ENCODE results near the gene LEFTY1. TPM values are rescaled to one million over a fixed set of nuclear protein-coding genes. Genes with fewer than 3 reads are reported as not detected.
"Not testable (repeated sequence)": the region's sequence is repeated elsewhere in the genome, so short reads cannot be mapped to it uniquely, and the experiment has no call there.

Gene LEFTY1, protein sequence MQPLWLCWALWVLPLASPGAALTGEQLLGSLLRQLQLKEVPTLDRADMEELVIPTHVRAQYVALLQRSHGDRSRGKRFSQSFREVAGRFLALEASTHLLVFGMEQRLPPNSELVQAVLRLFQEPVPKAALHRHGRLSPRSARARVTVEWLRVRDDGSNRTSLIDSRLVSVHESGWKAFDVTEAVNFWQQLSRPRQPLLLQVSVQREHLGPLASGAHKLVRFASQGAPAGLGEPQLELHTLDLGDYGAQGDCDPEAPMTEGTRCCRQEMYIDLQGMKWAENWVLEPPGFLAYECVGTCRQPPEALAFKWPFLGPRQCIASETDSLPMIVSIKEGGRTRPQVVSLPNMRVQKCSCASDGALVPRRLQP
- total RNA-seq = 1 to 10 TPM in 1 of 6 experiments, under 1 TPM in 3, not detected in 2; 0.29 to 1.1 (median 0.54) TPM
- long read RNA-seq = 0 reads

DNA sequence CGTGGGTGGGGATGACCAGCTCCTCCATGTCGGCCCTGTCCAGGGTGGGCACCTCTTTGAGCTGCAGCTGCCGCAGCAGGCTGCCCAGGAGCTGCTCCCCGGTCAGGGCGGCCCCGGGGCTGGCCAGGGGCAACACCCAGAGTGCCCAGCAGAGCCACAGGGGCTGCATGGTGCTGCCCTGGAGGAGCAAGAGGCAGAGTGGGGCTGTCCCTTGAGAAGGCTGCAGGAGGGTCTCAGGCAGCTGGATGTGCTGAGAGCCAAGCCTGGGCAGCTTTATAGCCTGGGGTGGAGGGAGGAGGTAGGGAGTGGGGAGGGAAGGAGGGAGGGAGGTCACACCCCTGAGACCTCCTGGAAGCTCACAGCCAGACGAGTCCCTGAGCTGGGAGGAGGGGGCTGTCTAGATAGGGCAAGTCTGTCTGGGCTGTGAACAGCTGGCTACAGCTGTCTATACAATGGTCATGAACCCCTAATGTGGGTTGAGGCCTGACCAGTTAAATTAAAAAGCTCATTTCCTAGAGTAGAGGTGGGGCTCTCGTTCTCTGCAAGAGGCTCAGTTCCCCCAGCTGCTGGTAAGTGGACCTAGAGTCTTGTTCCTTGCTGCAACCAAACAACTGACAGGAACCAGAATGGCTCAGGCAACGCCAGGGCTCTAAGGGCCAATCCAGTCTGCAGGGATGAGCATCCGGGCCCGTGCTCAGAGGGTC is at the start of gene LEFTY1:
TSS of gene LEFTY1 (minus strand) at position 249 of the 704 bp plus-strand sequence. CDS start at position 169, 80 bp downstream.
- no peak within 1 kb of the TSS for H3K4me3 ChIP-seq
- H3K27me3 ChIP-seq = no peaks in the 10 kb centered on the region
- intact Hi-C loops (cut with DNase I) = no loop called here
- H3K9me3 ChIP-seq = no peaks in the 10 kb centered on the region
- peak within 1 kb of the TSS; percentile 63 to 84 (median 77) for H3K27ac ChIP-seq
- DNase-seq (peak in 1 of 3 donors; percentile 40), ATAC-seq (no peak)
- H3K36me3 ChIP-seq = no peaks in the 10 kb centered on the region
- TF ChIP-seq, protein P1, sequence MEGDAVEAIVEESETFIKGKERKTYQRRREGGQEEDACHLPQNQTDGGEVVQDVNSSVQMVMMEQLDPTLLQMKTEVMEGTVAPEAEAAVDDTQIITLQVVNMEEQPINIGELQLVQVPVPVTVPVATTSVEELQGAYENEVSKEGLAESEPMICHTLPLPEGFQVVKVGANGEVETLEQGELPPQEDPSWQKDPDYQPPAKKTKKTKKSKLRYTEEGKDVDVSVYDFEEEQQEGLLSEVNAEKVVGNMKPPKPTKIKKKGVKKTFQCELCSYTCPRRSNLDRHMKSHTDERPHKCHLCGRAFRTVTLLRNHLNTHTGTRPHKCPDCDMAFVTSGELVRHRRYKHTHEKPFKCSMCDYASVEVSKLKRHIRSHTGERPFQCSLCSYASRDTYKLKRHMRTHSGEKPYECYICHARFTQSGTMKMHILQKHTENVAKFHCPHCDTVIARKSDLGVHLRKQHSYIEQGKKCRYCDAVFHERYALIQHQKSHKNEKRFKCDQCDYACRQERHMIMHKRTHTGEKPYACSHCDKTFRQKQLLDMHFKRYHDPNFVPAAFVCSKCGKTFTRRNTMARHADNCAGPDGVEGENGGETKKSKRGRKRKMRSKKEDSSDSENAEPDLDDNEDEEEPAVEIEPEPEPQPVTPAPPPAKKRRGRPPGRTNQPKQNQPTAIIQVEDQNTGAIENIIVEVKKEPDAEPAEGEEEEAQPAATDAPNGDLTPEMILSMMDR (IDR thresholded peaks at IDR 0.05) = no peak
- TF ChIP-seq POLR2A (IDR thresholded peaks at IDR 0.05) = no peak
- 60% methylated on average over 1 of the region's 11 CpGs for WGBS (ENCODE audit: insufficient coverage, low coverage, low lambda C conversion rate, missing lambda C conversion rate)
- H3K4me1 ChIP-seq = peaks cover 0 to 62% (median 25%) of the 10 kb centered on the region in 4 donors

DNA sequence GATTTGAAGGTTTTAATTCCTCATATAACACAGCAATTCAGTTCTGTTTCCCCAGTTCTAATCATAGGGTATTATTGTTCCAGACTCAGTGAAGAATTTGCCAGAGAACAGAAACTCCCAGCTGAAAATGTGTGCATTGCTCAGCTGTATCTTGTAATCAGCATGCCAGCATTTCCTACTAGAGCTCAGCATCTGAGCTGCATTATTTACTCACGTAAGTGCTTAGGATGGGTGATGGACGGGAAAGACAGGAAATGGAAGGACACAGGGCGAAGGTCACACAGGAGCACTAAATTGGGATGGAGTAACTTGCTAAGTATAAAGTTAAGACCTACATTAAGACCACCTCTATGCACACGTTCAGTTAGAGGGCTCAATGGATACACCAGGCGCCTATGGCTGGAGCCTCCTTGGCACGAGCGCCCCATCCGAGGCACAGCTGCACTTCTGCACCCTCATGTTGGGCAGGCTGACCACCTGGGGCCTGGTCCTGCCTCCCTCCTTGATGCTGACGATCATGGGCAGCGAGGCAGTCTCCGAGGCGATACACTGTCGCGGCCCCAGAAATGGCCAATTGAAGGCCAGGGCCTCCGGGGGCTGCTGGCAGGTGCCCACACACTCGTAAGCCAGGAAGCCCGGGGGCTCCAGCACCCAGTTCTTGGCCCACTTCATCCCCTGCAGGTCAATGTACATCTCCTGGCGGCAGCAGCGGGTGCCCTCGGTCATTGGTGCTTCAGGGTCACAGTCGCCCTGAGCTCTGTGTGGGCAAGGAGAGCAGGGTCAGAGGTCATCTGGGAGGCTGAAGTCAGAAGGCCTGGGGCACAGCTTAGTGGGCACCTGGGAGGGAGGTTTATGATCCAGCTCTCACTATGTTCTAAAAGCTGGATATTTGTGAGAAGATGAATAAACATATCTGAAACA is 48.4 kb upstream of the LEFTY1 start:
- WGBS (ENCODE audit: insufficient coverage, low coverage, low lambda C conversion rate, missing lambda C conversion rate) = 95% methylated on average over 8 of the region's 21 CpGs
- H3K36me3 ChIP-seq = no peaks in the 10 kb centered on the region
- no peaks in the 10 kb centered on the region for H3K27me3 ChIP-seq
- no peak overlapping the region for H3K4me3 ChIP-seq
- intact Hi-C loops (cut with DNase I) = no loop called here
- ATAC-seq (peak; percentile 34 to 63 (median 40)), DNase-seq (no peak)
- no peaks in the 10 kb centered on the region for H3K4me1 ChIP-seq
- no peak for TF ChIP-seq POLR2A (IDR thresholded peaks at IDR 0.05)
- TF ChIP-seq, protein P1 (IDR thresholded peaks at IDR 0.05) = no peak
- H3K27ac ChIP-seq = no peak overlapping the region
- no peaks in the 10 kb centered on the region for H3K9me3 ChIP-seq

DNA sequence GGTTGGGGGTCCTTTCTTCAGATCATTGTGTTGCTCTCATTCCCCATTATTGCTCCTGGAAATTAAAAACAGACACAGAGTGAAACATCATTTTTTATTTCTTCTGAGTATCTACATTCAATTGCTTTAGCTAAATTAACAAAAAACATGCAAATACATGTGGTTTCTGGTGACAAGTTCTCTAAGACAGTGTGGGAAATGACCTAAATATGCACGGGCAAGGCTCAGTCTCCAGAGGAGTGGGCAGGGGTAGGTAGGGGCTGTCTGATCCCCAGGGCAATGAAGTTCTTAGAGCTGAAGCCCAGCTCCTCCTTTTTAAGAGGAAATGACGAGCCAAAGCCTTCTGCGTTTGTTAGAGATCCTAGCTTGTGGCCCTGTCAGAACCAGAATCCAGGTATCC is 47.6 kb upstream of the LEFTY1 start:
- Histone ChIP-seq H3K36me3 (no peaks in the 10 kb centered on the region), H3K4me1 (no peaks in the 10 kb centered on the region), H3K27me3 (no peaks in the 10 kb centered on the region), H3K4me3 (no peak overlapping the region), H3K27ac (no peak overlapping the region), H3K9me3 (no peaks in the 10 kb centered on the region)
- 82% methylated on average over 3 of the region's 3 CpGs for WGBS (ENCODE audit: insufficient coverage, low coverage, low lambda C conversion rate, missing lambda C conversion rate)
- no peak for DNase-seq
- ATAC-seq = no peak
- intact Hi-C loops (cut with DNase I) = no loop called here
- TF ChIP-seq, protein P1 (IDR thresholded peaks at IDR 0.05) = no peak
- TF ChIP-seq POLR2A (IDR thresholded peaks at IDR 0.05) = no peak

DNA sequence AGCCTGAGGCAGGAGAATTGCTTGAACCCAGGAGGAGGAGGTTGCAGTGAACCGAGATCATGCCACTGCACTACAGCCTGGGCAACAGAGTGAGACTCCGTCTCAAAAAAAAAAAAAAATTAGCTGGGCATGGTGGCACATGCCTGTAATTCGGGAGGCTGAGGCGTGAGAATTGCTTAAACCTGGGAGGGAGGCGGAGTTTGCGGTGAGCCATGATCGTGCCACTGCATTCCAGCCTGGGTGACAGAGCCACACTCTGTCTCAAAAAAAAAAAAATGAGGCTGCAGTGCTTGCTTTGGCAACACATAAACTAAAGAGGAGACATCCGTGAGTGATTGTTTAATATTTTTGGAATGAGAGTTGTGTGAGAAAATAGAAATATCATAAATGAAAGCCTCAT is 47.1 kb upstream of the LEFTY1 start:
- H3K36me3 ChIP-seq; ATAC-seq; H3K4me3 ChIP-seq; intact Hi-C loops (cut with DNase I); H3K9me3 ChIP-seq; H3K27me3 ChIP-seq; H3K27ac ChIP-seq; DNase-seq; H3K4me1 ChIP-seq: not testable (repeated sequence)
- WGBS (ENCODE audit: insufficient coverage, low coverage, low lambda C conversion rate, missing lambda C conversion rate) = 84% methylated on average over 8 of the region's 8 CpGs

Measured in right lobe of liver (tissue), 6 donors.